Kidney epithelial cell (primary cell): Measurements from ENCODE around the gene ZNF575. TPM values are rescaled to one million over a fixed set of nuclear protein-coding genes. Genes with fewer than 3 reads are reported as not detected.
"Not testable (repeated sequence)": the region's sequence is repeated elsewhere in the genome, so short reads cannot be mapped to it uniquely, and the experiment has no call there.

Experiments used
- DNase-seq: peaks from one replicate; pipeline ENCODE4 v3.0.0-alpha.2; 2010; ENCODE audit warnings: low read depth
- H3K27me3 ChIP-seq: 2 replicates; pipeline ENCODE4 v1.6.0; 2011; ENCODE audit warnings: low read length; ENCODE audit not compliant: control insufficient read depth, insufficient read depth
- H3K36me3 ChIP-seq: 2 replicates; pipeline ENCODE4 v1.5.1; 2011; ENCODE audit warnings: low read length; ENCODE audit not compliant: control insufficient read depth, insufficient read depth
- H3K4me3 ChIP-seq: 2 replicates; pipeline ENCODE4 v1.5.1; 2011; ENCODE audit warnings: low read depth, mild to moderate bottlenecking, control low read depth, low read length
- total RNA-seq: library from RNA; depleted of rRNA; stranded (reverse); fragments of >200 nt; gene quantifications from 2 replicates; pipeline ENCODE4 v1.2.3, GENCODE V29; 2015
- TF ChIP-seq, protein P1 (sequence below): IDR thresholded peaks from 2 replicates; pipeline ENCODE4 v1.5.1; 2011; ENCODE audit warnings: mild to moderate bottlenecking, moderate library complexity, low read length, control low read depth, inconsistent platforms; ENCODE audit not compliant: insufficient read depth, poor library complexity, severe bottlenecking

The ZNF575 gene
- total RNA-seq, 1 donor from 2014 or later: not detected

DNA sequence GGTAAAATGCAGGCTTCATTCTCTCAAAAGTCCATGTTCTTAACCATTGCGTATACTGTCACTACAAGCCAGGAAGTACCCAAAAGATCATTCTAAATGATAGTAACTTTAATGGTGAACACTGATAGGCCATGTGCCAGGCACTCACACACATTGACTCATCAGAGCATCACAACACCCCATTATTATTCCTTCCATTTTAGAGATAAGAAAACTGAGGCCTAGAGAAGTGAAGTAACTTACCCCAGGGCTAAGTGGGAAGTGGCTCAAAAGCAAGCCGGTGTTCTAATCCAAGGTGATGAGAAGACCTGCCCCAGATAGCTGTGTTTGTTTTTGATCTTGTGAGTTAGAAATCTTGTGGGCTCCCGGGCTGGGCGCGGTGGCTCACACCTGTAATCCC is 27.0 kb upstream of the ZNF575 start:
- Histone ChIP-seq H3K4me3 (no peak overlapping the region), H3K36me3 (no peaks in the 10 kb centered on the region), H3K27me3 (no peaks in the 10 kb centered on the region)
- no peak for DNase-seq
- TF ChIP-seq, protein P1, sequence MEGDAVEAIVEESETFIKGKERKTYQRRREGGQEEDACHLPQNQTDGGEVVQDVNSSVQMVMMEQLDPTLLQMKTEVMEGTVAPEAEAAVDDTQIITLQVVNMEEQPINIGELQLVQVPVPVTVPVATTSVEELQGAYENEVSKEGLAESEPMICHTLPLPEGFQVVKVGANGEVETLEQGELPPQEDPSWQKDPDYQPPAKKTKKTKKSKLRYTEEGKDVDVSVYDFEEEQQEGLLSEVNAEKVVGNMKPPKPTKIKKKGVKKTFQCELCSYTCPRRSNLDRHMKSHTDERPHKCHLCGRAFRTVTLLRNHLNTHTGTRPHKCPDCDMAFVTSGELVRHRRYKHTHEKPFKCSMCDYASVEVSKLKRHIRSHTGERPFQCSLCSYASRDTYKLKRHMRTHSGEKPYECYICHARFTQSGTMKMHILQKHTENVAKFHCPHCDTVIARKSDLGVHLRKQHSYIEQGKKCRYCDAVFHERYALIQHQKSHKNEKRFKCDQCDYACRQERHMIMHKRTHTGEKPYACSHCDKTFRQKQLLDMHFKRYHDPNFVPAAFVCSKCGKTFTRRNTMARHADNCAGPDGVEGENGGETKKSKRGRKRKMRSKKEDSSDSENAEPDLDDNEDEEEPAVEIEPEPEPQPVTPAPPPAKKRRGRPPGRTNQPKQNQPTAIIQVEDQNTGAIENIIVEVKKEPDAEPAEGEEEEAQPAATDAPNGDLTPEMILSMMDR: no peak

DNA sequence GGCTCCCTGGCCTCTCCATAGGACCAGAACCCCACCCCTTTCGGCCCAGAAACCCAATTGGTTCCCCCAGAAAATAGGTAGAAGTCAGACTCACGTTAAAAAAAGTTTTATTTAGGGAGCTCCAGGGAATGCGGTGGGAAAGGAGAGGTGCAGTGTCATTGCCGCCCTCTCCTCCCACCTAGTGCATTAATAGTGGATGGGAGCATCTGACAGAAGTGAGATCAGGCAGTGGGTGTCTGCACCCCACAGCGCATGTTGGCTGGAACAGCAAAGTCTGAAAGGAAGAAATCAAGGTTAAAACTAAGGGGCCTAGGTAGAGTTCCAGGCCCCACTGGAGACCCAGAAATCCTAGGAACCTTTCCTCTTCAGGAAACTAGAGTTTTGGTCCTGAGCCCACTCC is 26.4 kb upstream of the ZNF575 start:
- Histone ChIP-seq H3K27me3 (no peaks in the 10 kb centered on the region), H3K36me3 (no peaks in the 10 kb centered on the region), H3K4me3 (no peak overlapping the region)
- TF ChIP-seq, protein P1: no peak
- no peak for DNase-seq

DNA sequence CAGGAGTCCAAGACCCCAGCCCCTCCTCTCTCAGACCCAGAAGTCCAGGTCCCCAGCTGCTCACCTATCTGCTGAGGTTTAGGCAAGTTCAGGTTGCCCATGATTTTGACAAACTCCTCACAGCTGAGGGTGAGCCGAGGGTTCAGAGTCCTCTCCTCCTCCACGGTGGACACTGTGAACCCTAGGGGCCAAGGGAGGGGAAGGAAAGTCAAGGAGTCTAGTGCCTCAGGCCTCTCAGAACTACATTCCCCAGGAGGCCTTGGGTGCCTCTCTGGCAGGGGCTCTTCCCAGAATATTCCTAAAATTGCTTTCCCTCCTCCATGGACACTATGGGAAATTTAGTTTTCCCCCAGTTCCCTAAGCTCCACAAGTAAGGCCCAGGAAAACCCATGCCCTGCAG is 25.1 kb upstream of the ZNF575 start:
- Histone ChIP-seq H3K4me3 (no peak overlapping the region), H3K27me3 (no peaks in the 10 kb centered on the region), H3K36me3 (no peaks in the 10 kb centered on the region)
- TF ChIP-seq, protein P1: no peak
- DNase-seq: no peak

DNA sequence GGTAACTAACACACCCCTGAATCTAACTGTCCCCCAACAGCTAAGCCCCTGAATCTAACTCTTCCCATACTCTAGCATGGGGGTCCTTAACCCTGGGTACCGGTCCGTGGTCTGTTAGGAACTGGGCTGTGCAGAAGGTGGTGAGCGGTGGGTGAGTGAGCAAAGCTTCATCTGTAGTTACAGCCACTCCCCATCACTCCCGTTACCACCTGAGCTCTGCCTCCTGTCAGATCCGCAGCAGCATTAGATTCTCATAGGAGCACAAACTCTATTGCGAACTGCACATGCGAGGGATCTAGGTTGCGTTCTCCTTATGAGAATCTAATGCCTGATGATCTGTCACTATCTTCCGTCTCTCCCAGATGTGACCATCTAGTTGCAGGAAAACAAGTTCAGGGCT is 22.3 kb upstream of the ZNF575 start:
- Histone ChIP-seq H3K36me3 (no peaks in the 10 kb centered on the region), H3K4me3 (no peak overlapping the region), H3K27me3 (no peaks in the 10 kb centered on the region)
- no peak for DNase-seq
- TF ChIP-seq, protein P1: no peak

DNA sequence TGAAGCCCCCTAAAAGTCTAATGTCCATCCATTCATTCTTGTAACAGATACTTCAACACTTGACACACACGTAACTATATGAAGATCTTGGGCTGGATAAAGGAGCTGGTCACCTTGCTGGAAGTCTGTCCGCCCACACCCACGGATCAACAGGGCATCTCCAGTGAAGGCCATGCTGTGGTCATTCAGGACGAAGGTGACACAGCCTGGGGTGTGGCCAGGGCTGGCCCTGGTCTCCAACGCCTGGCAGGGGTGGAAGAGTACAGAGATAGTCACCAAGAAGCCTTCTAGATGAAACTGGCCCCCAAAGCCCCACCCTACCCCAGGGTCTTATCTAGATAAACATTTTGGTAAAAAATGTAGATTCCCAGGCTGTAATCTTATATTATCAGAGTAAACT is 21.7 kb upstream of the ZNF575 start:
- no peaks in the 10 kb centered on the region for H3K36me3 ChIP-seq
- TF ChIP-seq, protein P1: no peak
- H3K27me3 ChIP-seq: no peaks in the 10 kb centered on the region
- no peak for DNase-seq
- no peak overlapping the region for H3K4me3 ChIP-seq

DNA sequence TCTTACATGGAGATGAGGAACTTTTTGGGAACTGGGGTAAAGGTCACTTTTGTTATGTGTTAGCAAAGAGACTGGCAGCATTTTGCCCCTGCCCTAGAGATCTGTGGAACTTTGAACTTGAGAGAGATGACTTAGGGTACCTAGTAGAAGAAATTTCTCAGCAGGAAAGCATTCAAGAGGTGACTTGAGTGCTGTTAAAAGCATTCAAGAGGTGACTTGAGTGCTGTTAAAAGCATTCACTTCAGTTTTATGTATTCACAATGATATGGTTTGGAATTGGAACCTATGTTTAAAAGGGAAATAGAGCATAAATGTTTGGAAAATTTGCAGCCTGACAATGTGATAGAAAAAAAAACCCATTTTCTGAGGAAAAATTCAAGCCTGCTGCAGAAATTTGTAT is 20.6 kb upstream of the ZNF575 start:
- DNase-seq, H3K4me3 ChIP-seq, H3K36me3 ChIP-seq, H3K27me3 ChIP-seq: not testable (repeated sequence)

DNA sequence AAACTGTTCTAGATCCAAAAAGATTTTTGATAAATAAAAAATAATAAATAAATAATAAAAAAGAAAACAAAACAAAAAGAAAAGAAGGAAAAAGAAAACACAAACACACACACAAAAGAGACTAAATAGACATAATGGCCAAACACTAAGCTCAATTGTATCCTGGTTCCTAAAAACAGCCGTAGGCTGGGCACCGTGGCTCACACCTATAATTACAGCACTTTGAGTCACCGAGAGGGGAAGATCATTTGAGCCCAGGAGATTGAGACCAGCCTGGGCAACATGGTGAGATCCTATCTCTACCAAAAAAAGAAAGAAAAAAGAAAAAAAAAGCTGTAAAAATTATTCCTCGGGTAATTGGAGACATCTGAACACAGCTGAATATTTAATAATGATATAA is 14.9 kb upstream of the ZNF575 start:
- Histone ChIP-seq H3K36me3 (no peaks in the 10 kb centered on the region), H3K4me3 (no peak overlapping the region), H3K27me3 (no peaks in the 10 kb centered on the region)
- TF ChIP-seq, protein P1: no peak
- no peak for DNase-seq
